ENCODE results near the gene WWOX.
A peak's percentile ranks its signal among the peaks of the same experiment; 100 is the strongest.

The WWOX gene

GRCh38 chr16:78106686-78107085, 7.2 kb downstream of the WWOX start:
- FAIRE-seq: no peak

- no peak for FAIRE-seq
Measured at GRCh38 chr16:78108451-78108850, 9.0 kb downstream of the WWOX start.

- FAIRE-seq: no peak
Measured at GRCh38 chr16:78113258-78113657, 13.8 kb downstream of the WWOX start.

GRCh38 chr16:78115659-78116058, 16.2 kb downstream of the WWOX start:
- no peak for FAIRE-seq

- FAIRE-seq: no peak
Measured at GRCh38 chr16:78116946-78117345, 17.5 kb downstream of the WWOX start.

GRCh38 chr16:78117391-78117790, 17.9 kb downstream of the WWOX start:
- FAIRE-seq: no peak

- no peak for FAIRE-seq
Measured at GRCh38 chr16:78118469-78119025, 19.1 kb downstream of the WWOX start.

- peak; percentile 88 for FAIRE-seq
Measured at GRCh38 chr16:78122774-78123315, 23.4 kb downstream of the WWOX start.

- FAIRE-seq: no peak
Measured at GRCh38 chr16:78125112-78125844, 25.8 kb downstream of the WWOX start.

- no peak for FAIRE-seq
Measured at GRCh38 chr16:78126662-78127061, 27.2 kb downstream of the WWOX start.

GRCh38 chr16:78127130-78127529, 27.7 kb downstream of the WWOX start:
- FAIRE-seq: no peak

- FAIRE-seq: no peak
Measured at GRCh38 chr16:78128913-78129312, 29.5 kb downstream of the WWOX start.

GRCh38 chr16:78129349-78129748, 29.9 kb downstream of the WWOX start:
- FAIRE-seq: no peak

GRCh38 chr16:78130083-78130608, 30.7 kb downstream of the WWOX start:
- FAIRE-seq: no peak

- no peak for FAIRE-seq
Measured at GRCh38 chr16:78130950-78131349, 31.5 kb downstream of the WWOX start.

- no peak for FAIRE-seq
Measured at GRCh38 chr16:78133919-78134318, 34.5 kb downstream of the WWOX start.

GRCh38 chr16:78134944-78135619, 35.6 kb downstream of the WWOX start:
- no peak for FAIRE-seq

GRCh38 chr16:78137179-78137578, 37.7 kb downstream of the WWOX start:
- no peak for FAIRE-seq

GRCh38 chr16:78137782-78138616, 38.5 kb downstream of the WWOX start:
- FAIRE-seq: no peak

- FAIRE-seq: no peak
Measured at GRCh38 chr16:78140818-78141466, 41.5 kb downstream of the WWOX start.

GRCh38 chr16:78142788-78143187, 43.3 kb downstream of the WWOX start:
- no peak for FAIRE-seq

- no peak for FAIRE-seq
Measured at GRCh38 chr16:78146807-78147206, 47.4 kb downstream of the WWOX start.

Data from TTC549 (cell line).